NCI-H1417 (cell line): ENCODE data around the gene FASTKD2.
"Not testable (repeated sequence)": the region's sequence is repeated elsewhere in the genome, so short reads cannot be mapped to it uniquely, and the experiment has no call there.

Experiments used
- DNase-seq, 3 experiments: peaks; one replicate each; lab custom pipeline; 2025; lab: John Stamatoyannopoulos, UW

Gene FASTKD2

GRCh38 chr2:206792645-206793044 is 27.2 kb downstream of the FASTKD2 start:
- DNase-seq = no peak

GRCh38 chr2:206797376-206797775 is 32.0 kb downstream of the FASTKD2 start:
- DNase-seq = peak in 1 of 3 experiments; percentile 33

- DNase-seq = no peak
These were observed 32.6 kb downstream of the FASTKD2 start for GRCh38 chr2:206798000-206798399.

- DNase-seq = no peak
These were observed 33.7 kb downstream of the FASTKD2 start for GRCh38 chr2:206799083-206799482.

- DNase-seq = peak; percentile 66 to 89 (median 70)
These were observed 35.4 kb downstream of the FASTKD2 start for GRCh38 chr2:206800506-206801417.

- peak in 1 of 3 experiments; percentile 47 for DNase-seq
These were observed 36.2 kb downstream of the FASTKD2 start for GRCh38 chr2:206801418-206802189.

GRCh38 chr2:206802654-206803514 is 37.5 kb downstream of the FASTKD2 start:
- DNase-seq = no peak

GRCh38 chr2:206804326-206804725 is 38.9 kb downstream of the FASTKD2 start:
- no peak for DNase-seq

- DNase-seq = peak in 1 of 3 experiments; percentile 47
These were observed 40.6 kb downstream of the FASTKD2 start for GRCh38 chr2:206805887-206806607.

GRCh38 chr2:206807624-206808023 is 42.2 kb downstream of the FASTKD2 start:
- not testable (repeated sequence) for DNase-seq

- not testable (repeated sequence) for DNase-seq
These were observed 47.1 kb downstream of the FASTKD2 start for GRCh38 chr2:206812471-206812870.

- no peak for DNase-seq
These were observed 49.1 kb downstream of the FASTKD2 start for GRCh38 chr2:206814498-206814897.

- DNase-seq = no peak
These were observed 55.4 kb downstream of the FASTKD2 start for GRCh38 chr2:206820807-206821206.

GRCh38 chr2:206823178-206823577 is 57.8 kb downstream of the FASTKD2 start:
- DNase-seq = peak in 1 of 3 experiments; percentile 14

- DNase-seq = no peak
These were observed 58.7 kb downstream of the FASTKD2 start for GRCh38 chr2:206824087-206824618.

- DNase-seq = no peak
These were observed 59.6 kb downstream of the FASTKD2 start for GRCh38 chr2:206824993-206825392.

- peak in 1 of 3 experiments; percentile 68 for DNase-seq
These were observed 66.1 kb downstream of the FASTKD2 start for GRCh38 chr2:206831442-206831995.

GRCh38 chr2:206832873-206833272 is 67.5 kb downstream of the FASTKD2 start:
- no peak for DNase-seq

- no peak for DNase-seq
These were observed 67.9 kb downstream of the FASTKD2 start for GRCh38 chr2:206833291-206833690.

GRCh38 chr2:206836722-206837121 is 71.3 kb downstream of the FASTKD2 start:
- peak in 1 of 3 experiments; percentile 65 for DNase-seq
